Inflammatory macrophage (primary cell): Measurements from ENCODE around the gene SELENOT.

Experiments used
- DNase-seq, 2 donors: peaks; one replicate each; pipeline ENCODE4 v3.0.0-alpha.2; 2020 to 2022

The SELENOT gene

GRCh38 chr3:150663461-150663860 lies 60.3 kb downstream of the SELENOT start:
- DNase-seq, result no peak

- no peak for DNase-seq
Measured at GRCh38 chr3:150666167-150666566, 63.0 kb downstream of the SELENOT start.

- DNase-seq, result no peak
Measured at GRCh38 chr3:150673966-150674365, 70.8 kb downstream of the SELENOT start.

- no peak for DNase-seq
Measured at GRCh38 chr3:150675587-150675986, 72.5 kb downstream of the SELENOT start.
